Osteoblast (primary cell): ENCODE data around the gene CBLN3. TPM values are rescaled to one million over a fixed set of nuclear protein-coding genes. Genes with fewer than 3 reads are reported as not detected.

Source experiments
- DNase-seq: peaks from one replicate; pipeline ENCODE4 v3.0.0; 2011; ENCODE audit warnings: low spot score, mixed read lengths; ENCODE audit not compliant: insufficient read length; ENCODE audit errors: missing footprints
- H2AFZ ChIP-seq: 2 replicates; pipeline ENCODE4 v1.6.0; 2011; ENCODE audit warnings: mild to moderate bottlenecking, low read length
- H3K27ac ChIP-seq: 2 replicates; pipeline ENCODE4 v1.5.1; 2011; ENCODE audit warnings: mild to moderate bottlenecking, low read depth, low read length, moderate library complexity
- H3K27me3 ChIP-seq: 2 replicates; pipeline ENCODE4 v1.6.0; 2012; ENCODE audit warnings: mild to moderate bottlenecking, control low read depth, inconsistent platforms, low read length, moderate library complexity; ENCODE audit not compliant: insufficient read depth
- H3K36me3 ChIP-seq: 2 replicates; pipeline ENCODE4 v1.5.1; 2011; ENCODE audit warnings: mild to moderate bottlenecking, low read length, control low read depth, moderate library complexity; ENCODE audit not compliant: insufficient read depth
- H3K4me1 ChIP-seq: 2 replicates; pipeline ENCODE4 v1.5.1; 2011; ENCODE audit warnings: mild to moderate bottlenecking, low read length, control low read depth, moderate library complexity; ENCODE audit not compliant: insufficient read depth
- H3K4me2 ChIP-seq: 2 replicates; pipeline ENCODE4 v1.6.0; 2011; ENCODE audit warnings: mild to moderate bottlenecking, low read length; ENCODE audit not compliant: insufficient read depth
- H3K4me3 ChIP-seq: fragments of 200-600 bp; sonication (generic); 3 replicates; pipeline ENCODE4 v1.5.1; 2012; ENCODE audit warnings: mild to moderate bottlenecking, low read length, inconsistent platforms; ENCODE audit not compliant: insufficient read depth
- H3K79me2 ChIP-seq: 2 replicates; pipeline ENCODE4 v1.6.0; 2012; ENCODE audit warnings: mild to moderate bottlenecking, low read length, control low read depth, inconsistent platforms; ENCODE audit not compliant: insufficient read depth
- H3K9me3 ChIP-seq: 2 replicates; pipeline ENCODE4 v1.5.1; 2011; ENCODE audit warnings: low read depth, low read length, control low read depth
- H4K20me1 ChIP-seq: 2 replicates; pipeline ENCODE4 v1.6.0; 2012; ENCODE audit warnings: mild to moderate bottlenecking, low read length, control low read depth; ENCODE audit not compliant: insufficient read depth
- CTCF ChIP-seq: IDR thresholded peaks from 2 replicates; pipeline ENCODE4 v1.5.1; 2011; ENCODE audit warnings: mild to moderate bottlenecking, low read depth, low read length, moderate library complexity; ENCODE audit errors: extremely low read depth
- total RNA-seq: library from RNA; depleted of rRNA; stranded (reverse); fragments of >200 nt; gene quantifications from 2 replicates; pipeline ENCODE4 v1.2.3, GENCODE V29; 2012

CBLN3 gene
- total RNA-seq, 1 donor, result 4.0 TPM

GRCh38 chr14:24417832-24418491 lies 11.5 kb downstream of the CBLN3 start:
- Histone ChIP-seq H3K27me3 (peaks cover 6% of the 10 kb centered on the region), H3K9me3 (no peaks in the 10 kb centered on the region), H3K4me3 (no peak overlapping the region), H4K20me1 (no peaks in the 10 kb centered on the region), H3K27ac (no peak overlapping the region), H3K4me1 (peaks cover 9% of the 10 kb centered on the region), H2AFZ (no peak overlapping the region), H3K79me2 (no peaks in the 10 kb centered on the region), H3K4me2 (peak overlapping the region; percentile 6), H3K36me3 (no peaks in the 10 kb centered on the region)
- no peak for DNase-seq
- TF ChIP-seq CTCF, result no peak

GRCh38 chr14:24416932-24417619 lies 12.4 kb downstream of the CBLN3 start:
- no peak for TF ChIP-seq CTCF
- Histone ChIP-seq H3K27ac (no peak overlapping the region), H3K4me1 (peaks cover 9% of the 10 kb centered on the region), H3K79me2 (no peaks in the 10 kb centered on the region), H4K20me1 (no peaks in the 10 kb centered on the region), H3K4me2 (no peak overlapping the region), H3K36me3 (no peaks in the 10 kb centered on the region), H2AFZ (no peak overlapping the region), H3K9me3 (no peaks in the 10 kb centered on the region), H3K27me3 (peaks cover 6% of the 10 kb centered on the region), H3K4me3 (no peak overlapping the region)
- no peak for DNase-seq

- Histone ChIP-seq H3K36me3 (no peaks in the 10 kb centered on the region), H3K4me1 (peaks cover 9% of the 10 kb centered on the region), H4K20me1 (no peaks in the 10 kb centered on the region), H3K79me2 (no peaks in the 10 kb centered on the region), H3K4me3 (no peak overlapping the region), H3K4me2 (no peak overlapping the region), H3K9me3 (no peaks in the 10 kb centered on the region), H3K27me3 (peaks cover 6% of the 10 kb centered on the region), H3K27ac (no peak overlapping the region), H2AFZ (no peak overlapping the region)
- TF ChIP-seq CTCF, result no peak
- DNase-seq, result no peak
Observed at GRCh38 chr14:24416254-24416931, 13.1 kb downstream of the CBLN3 start.
